Coronary artery (tissue), 2 donors: Measurements from ENCODE around the gene CXCL11.

Experiments
- DNase-seq: peaks from one replicate; pipeline ENCODE4 v3.0.0-alpha.2; 2017; ENCODE audit warnings: low spot score
- H3K27ac ChIP-seq, 2 donors: fragments of 200-600 bp; sonication (generic); one replicate each; pipeline ENCODE4 v1.5.1; 2016 to 2019
- H3K4me3 ChIP-seq: fragments of 200-600 bp; sonication (generic); 2 replicates; pipeline ENCODE4 v1.5.1; 2016; ENCODE audit warnings: mild to moderate bottlenecking, moderate library complexity
- TF ChIP-seq, protein P1 (sequence below): fragments of 200-600 bp; sonication (generic); IDR thresholded peaks from one replicate; pipeline ENCODE4 v1.5.1; 2019; ENCODE audit warnings: antibody characterized with exemption

CXCL11 gene

DNA sequence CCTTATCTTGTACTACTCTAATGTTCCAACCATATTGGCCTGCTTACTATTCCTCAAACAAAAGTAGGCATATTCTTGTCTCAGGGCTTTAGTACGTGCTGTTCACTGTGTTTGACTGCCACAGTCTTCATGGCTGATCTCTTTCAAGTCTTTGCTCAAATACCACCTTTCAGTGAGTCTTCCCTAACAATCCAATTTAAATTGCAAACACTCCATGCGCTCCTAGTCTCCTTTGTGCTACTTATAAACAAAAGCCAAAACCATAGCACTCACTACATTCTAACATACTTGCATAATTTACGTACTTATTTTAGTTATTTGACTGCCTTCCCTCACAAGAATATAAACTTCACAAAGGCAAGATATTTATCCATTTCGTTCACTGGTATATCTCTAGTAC is 36.9 kb upstream of the CXCL11 start:
- Histone ChIP-seq H3K4me3 (no peak overlapping the region), H3K27ac (no peak overlapping the region)
- TF ChIP-seq, protein P1, sequence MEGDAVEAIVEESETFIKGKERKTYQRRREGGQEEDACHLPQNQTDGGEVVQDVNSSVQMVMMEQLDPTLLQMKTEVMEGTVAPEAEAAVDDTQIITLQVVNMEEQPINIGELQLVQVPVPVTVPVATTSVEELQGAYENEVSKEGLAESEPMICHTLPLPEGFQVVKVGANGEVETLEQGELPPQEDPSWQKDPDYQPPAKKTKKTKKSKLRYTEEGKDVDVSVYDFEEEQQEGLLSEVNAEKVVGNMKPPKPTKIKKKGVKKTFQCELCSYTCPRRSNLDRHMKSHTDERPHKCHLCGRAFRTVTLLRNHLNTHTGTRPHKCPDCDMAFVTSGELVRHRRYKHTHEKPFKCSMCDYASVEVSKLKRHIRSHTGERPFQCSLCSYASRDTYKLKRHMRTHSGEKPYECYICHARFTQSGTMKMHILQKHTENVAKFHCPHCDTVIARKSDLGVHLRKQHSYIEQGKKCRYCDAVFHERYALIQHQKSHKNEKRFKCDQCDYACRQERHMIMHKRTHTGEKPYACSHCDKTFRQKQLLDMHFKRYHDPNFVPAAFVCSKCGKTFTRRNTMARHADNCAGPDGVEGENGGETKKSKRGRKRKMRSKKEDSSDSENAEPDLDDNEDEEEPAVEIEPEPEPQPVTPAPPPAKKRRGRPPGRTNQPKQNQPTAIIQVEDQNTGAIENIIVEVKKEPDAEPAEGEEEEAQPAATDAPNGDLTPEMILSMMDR, result no peak
- no peak for DNase-seq

DNA sequence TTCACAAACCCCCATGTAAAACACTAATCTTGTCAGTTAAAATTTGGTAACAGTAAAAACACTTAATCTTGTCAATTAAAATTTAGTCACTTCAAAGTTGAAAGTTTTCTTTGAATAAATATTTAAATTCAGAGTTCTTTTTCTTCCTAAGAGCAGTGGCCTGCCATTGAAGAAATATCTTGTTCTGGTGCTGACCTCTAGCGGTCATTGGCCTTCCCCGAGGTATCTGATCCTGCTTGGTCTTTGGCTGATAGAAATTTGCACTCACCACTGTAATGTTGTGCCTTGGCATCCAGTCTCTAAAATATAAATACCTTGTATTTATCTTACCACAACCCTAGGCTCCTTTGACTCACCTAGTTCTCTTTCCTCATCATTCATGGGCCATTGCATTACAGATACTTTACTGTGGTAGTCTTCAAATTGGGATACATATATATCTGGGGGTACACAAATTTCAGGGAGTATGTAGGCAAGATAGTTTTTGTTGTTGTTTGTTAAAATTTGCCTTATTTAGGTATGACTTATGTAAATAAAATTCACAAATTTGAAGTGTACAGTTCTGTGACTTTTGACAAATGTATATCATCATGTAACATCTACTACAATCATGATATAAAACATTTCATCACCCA is 31.9 kb upstream of the CXCL11 start:
- Histone ChIP-seq H3K4me3 (no peak overlapping the region), H3K27ac (no peak overlapping the region)
- TF ChIP-seq, protein P1, result peak; percentile 51
- no peak for DNase-seq

DNA sequence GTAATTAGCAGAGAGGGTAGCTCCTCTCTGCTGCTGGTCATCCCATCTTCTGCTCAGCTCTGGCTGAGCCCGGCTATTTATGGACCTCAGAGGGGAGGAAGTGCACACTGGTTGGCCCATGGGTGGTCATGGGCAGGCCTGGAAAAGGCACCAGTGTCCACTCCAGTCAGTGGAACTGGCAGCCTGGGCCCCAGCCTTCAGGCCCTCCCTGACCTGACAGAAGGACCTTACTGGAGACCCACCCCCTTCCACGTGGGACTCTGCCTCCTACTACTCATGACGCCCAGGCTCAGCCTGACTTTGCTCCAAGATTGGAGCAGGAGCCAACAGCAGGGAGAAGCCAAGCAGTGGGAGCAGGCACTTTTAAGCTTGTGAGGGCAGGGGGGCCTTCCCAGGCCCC is 30.7 kb upstream of the CXCL11 start:
- no peak for DNase-seq
- TF ChIP-seq, protein P1, result no peak
- H3K27ac ChIP-seq, result no peak overlapping the region
- no peak overlapping the region for H3K4me3 ChIP-seq

DNA sequence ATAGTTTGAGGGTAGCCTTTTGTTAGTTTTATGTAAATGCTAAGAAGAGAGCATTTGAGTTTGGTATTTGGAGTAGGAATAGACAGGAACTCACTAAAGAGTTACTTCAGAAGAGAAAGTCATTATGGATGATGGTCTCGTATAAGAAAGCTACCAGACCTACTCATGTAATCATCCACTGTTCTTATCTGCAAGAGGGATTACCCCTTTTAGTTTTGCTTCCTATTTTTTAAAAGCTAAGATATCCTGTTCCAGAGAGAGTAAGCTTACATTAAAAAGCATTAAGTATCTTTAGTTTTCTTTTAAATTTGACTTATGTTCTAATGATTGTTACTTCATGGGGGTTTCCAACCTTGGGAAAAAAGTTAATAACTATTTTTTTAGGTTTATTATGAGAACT is 26.1 kb upstream of the CXCL11 start:
- no peak for DNase-seq
- H3K27ac ChIP-seq, result no peak overlapping the region
- TF ChIP-seq, protein P1, result no peak
- no peak overlapping the region for H3K4me3 ChIP-seq

DNA sequence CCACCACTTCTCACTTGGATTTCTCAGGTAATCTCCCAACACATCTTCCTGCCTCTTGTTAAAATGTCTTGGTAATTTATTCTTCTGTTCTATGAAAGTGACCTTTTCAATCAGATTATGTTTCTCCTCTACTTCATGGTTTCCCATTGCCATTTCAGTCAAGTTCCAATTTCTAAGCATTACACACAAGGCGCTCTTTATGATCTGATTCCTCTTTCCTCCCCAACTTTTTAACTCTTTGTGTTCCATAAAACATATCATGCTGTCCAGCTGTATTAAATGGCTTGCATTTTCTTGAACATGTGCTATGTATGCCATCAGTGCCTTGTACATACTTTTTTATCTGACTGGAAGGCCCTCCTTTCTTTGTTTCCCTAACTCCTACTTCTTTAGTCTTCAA is 25.6 kb upstream of the CXCL11 start:
- TF ChIP-seq, protein P1, result no peak
- Histone ChIP-seq H3K27ac (no peak overlapping the region), H3K4me3 (no peak overlapping the region)
- no peak for DNase-seq

DNA sequence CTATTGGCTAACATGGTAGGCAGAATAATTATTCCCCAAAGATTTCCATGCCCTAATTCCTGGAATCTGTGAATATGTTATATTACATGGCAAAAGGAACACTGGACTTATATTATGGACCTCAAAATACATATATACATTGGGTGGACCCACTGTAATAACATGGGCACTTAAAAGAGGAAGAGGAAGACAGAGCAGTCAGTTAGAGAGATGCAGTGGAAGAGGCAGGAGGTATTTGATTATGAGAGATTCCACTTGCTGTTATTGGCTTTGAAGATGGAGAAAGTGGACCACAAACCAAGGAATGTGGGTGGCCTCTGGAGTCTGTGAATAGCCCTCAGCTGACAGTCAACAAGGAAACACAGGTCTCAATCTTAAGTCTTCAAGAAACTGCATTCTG is 24.6 kb upstream of the CXCL11 start:
- no peak overlapping the region for H3K27ac ChIP-seq
- H3K4me3 ChIP-seq, result no peak overlapping the region
- TF ChIP-seq, protein P1, result no peak
- DNase-seq, result no peak

DNA sequence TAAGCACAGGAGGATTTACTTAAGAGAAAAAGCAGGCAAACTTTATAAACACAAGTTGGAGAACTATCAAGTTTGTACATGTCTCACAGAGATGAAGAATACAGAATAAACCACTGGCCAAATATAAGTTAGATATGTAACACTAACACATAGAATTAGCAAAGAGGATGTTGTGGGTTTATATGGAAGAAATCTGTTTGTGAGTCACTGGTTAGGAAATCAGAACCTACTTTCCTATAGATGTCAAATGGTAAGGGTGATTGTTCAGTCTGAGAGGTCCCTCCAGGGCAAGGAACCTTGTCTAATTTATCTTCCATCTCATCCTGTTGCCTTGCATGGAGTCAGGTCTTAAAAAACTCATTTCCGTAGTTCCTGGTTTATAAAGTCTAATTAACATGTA is 23.9 kb upstream of the CXCL11 start:
- DNase-seq, result no peak
- TF ChIP-seq, protein P1, result no peak
- Histone ChIP-seq H3K27ac (no peak overlapping the region), H3K4me3 (no peak overlapping the region)
